Measurements from ENCODE around the gene GRID2.

The GRID2 gene

DNA sequence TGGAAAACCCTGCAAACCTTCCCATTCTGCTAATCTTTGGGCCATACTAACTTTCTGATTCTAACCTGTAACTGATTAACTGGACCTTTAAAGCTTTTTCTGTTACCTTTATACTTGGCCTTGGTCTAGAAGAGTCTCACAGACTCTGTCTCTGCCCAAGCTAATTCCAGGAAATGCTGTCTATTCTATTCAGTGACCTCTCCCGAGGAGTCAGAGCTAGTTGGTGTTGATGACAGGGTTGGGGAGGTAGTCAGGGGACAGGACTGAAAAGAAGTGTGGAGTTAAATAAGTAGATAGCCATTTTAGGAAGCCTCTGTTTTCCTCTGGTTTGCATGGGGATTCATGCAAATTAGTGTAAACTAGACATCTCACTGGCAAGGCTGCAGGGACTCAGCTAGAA is 429.5 kb downstream of the GRID2 start:
- DNase-seq (ENCODE audit: low spot score), result no peak

DNA sequence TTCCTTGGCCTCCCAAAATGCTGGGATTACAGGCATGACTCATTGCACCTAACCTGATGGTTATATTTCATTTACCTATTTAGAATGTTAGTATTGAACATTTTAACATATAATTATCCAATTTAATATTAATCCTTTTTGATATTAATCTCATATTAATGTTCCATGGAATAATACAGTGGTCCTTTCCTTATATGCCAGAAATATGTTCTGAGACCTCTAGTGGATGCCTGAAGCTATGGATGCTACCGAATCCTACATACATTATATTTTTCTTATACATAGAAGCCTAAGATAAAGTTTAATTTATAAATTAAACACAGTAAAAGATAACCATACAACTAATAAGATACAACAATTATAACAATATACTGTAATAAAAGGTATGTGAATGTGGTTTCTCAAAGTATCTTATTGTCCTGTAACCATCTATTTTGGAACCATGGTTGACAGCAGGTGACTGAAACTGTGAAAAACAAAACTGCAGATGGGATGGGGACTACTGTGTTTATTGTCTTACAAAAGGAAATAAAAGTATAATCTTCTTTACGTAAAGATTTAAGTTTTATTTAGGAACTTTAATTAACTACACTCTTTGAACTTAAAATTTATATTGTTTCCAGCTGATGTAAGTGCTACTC is 431.4 kb downstream of the GRID2 start:
- no peak for DNase-seq (ENCODE audit: low spot score)

DNA sequence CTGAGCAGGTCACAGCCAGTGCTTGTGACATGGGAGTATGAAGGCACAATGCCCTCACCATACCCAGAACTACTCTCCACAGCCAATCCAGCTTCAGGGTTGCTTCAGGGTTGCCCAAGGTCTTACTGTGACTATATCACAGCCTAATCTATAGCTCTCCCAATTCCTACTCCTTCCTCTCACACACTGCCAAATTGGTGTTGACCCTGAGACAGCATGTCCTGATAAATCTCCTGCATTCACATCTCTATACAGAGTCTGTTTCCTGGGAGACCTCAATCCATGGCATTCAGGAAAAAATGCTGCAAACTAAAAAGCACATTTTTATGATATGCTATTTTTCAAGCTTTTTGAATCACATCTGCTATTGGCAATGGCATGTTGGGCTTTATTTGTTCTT is 456.7 kb downstream of the GRID2 start:
- no peak for DNase-seq (ENCODE audit: low spot score)

DNA sequence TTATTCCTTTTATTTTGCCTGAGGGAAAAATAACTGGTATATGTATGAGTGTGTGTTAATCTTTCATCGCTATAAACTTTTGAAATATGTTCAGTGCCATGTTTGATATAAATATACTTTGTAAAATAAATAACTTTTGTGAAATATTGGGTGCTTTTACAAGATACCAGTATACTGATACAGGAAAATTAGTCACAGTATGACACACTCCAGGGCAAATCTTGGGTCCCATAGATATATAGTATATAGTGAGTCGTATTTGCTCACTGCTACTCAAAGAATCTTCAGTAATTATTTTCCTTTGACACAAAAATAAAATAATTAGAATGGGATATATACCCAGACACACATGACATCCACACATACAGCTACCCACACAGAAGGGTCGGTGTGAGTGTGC is 472.3 kb downstream of the GRID2 start:
- DNase-seq (ENCODE audit: low spot score), result no peak

DNA sequence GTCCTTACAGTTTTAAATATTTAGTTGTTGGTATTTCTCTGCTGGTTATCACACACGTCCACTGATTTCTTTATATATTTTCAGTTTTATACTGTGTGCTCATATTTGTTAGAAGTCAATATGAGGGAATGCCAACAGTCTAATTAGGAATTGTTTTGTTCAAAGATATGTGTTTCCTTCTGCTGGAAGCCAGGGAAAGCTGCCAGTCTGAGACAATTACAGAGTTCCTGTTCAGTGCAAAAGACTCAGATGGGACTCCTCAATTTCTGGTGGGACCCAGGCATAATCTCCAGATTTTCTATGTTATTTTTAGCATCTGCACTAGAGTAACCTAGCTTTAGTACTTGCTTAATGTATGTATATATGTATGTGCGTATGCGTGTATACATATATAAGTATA is 486.0 kb downstream of the GRID2 start:
- DNase-seq (ENCODE audit: low spot score), result no peak

DNA sequence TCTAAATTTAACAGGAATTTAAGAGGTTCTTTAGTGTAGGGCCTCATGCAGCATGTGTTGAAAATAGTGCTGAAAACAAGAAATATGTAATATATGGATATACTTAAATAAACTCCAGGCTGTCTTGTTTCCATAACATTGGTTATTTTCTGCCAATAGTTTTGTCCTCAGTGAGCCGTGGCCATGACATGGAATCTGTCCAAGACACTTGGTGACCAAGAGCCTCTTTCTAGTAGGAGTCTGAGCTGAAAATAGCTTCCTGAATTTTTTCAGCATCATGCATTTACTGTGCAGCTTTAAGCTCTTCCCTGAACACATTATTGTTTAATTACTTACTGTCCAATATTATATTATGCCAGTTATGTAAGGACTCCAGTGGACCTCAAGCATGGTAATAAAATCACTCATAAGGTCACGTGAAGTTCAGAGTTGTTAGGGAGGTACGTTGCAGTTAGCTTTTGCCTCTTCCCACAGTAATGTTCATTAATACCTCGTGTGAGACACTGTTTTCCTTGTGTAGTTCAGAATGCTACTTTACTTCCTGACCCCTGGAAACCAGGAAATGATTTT is 488.2 kb downstream of the GRID2 start:
- DNase-seq (ENCODE audit: low spot score), result no peak

DNA sequence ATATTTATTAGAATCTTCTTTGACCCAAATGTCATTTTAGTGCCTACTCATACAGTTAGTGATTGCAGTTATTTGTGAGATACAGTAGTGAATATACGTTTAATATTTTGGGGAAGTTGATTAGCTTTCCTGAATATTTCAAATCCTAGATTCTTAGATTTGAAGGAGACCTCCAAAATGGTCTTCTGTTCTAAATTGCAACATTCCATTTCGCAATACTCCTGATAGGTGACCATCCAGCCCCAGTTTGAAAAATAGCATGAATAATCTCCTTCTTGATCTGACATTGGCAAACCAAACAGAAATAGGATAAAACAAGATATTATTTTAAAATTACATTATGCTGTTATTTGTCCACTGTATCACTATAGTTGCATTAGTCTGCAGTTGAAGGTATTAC is 505.6 kb downstream of the GRID2 start:
- DNase-seq (ENCODE audit: low spot score), result no peak

DNA sequence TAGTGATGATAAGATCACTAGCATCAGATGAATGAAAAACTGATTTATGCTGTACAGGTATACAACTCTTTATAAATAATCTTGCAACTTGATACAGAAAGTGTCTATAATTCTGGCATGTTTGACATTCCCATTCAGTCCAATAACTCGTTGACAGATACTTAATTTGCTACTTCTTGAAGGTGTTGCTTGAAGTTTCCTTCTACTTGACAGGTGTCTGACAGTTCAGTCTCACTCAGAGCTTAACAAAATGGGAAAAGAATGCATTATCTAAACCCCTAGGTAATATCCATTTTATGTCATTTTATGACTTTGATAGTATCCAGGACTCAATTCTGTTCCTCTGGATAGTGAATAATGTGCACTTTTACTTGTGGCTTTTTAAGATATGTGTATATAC is 508.9 kb downstream of the GRID2 start:
- no peak for DNase-seq (ENCODE audit: low spot score)

DNA sequence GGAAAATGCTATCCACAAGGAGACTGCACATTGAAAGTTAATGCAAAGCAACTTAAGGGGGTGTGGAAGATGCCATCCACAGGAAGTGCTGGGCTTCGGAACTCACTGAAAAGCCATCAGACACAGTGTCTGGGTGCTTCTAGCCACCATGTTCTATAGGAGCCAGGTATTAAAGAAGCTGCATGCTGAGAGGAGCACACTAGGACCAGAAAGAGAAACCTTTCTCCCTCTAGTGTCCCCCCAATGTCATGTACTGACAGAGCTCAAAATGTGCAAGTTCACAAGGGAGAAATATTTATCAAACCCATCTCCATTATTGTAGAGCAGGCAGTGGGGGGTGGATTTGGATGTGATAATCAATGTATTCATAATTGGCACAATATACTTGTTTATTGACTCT is 510.9 kb downstream of the GRID2 start:
- no peak for DNase-seq (ENCODE audit: low spot score)

DNA sequence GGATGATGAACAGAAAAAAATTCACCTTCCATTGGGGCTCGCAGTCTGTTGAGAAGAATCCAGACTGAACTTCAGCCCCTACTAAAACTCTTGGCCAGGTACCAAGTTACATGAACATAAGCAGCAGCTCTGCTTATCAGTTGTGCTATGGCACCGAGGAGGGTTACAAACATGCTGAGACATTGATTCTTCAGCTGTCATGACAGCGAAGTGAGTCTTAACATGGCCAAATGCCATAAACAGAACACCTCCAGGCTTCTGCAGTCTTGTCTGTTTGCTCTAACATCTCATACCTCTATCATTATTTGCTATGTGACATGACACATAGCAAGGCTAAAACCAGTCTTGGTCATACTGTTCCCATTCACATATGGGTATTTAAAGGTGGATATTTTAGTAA is 521.5 kb downstream of the GRID2 start:
- DNase-seq (ENCODE audit: low spot score), result no peak

DNA sequence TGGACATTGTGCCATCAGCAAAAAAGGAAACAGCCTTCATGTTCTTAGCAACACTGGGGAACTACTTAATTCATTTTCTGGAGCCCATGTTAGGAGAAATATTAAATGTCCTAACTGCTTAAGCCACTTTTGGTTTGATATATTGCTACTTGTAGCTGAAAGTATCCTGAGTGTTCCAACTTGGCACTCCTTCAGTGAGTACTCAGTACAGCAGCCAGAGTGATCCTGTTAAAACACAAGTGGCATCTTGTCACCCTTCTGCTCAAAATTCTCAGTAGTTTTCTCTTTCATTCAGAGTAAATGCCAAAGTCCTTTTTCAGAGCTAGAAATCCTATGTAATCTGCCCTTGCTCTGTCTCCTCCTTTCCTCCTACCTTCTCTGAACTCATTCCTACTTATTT is 522.0 kb downstream of the GRID2 start:
- no peak for DNase-seq (ENCODE audit: low spot score)

DNA sequence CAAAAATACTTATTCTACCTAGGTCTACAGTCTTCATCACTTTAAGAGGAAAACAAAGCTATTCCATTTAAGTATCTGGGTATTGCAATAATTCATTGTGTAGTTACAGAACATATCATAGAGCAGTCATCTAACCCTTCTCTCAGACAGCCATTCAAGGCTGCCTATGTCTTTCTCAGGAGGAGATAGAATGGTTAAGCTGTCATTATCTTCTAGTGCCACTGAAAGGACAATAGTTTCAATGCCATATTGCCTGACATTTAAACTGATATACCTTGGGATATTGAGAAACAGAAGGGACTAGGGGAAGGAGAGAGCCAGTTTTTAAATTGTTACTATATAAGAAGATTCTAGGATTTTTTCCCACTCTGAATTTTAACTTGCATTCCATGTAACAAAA is 527.0 kb downstream of the GRID2 start:
- DNase-seq (ENCODE audit: low spot score), result no peak

DNA sequence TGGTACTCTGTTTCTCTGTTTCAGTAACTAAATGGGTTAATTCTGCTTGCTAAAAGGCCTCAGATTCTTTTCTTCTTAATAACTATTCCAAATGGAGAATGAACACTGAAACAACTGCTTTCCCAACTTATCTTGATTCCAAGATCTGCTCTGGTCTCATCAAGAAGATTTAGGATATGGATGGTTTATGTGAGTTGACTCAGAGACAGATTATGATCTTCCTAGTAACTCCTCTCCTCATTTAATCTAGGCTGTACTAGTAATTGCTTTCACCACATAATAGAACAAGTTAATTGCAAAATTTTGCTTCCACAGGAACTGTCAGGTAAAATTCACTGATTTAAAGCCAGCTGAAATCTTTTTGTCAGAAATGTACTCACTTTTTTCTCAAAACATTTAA is 537.1 kb downstream of the GRID2 start:
- no peak for DNase-seq (ENCODE audit: low spot score)

DNA sequence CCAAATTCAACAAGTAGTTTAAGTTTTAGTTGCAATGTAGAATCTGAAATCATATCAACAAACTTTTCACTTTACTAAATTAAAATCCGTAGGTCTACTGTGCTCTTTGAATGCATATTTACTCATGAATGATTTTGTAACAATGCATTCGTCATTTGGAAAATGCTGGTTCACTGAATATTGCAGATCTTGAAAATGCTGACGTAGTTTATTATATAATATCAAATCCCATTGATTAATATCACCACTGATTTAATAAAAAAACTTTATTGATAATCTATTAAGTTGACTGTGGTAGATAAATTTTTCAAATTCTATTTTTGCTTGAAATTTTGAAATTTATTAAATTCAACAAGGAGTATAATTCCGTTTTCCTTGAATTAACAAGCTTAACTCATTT is 540.0 kb downstream of the GRID2 start:
- no peak for DNase-seq (ENCODE audit: low spot score)

DNA sequence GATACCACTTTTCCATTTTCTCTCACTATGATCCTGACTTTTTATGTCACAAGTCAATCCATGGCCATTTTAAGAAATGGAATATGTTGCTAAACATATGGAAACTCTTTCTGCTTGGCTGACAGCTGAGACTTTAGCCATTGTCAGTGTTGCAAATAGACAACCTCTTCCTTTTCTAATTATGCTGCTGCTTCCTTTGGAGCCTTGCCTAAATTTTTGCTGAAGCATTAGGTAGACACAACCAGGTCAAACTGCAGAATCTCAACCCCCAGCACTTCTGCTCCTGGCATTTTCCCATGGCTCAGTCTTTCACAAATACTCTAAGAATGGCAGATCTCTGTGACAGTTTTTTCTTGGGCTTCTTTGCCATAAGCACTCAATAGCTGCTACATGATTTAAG is 543.3 kb downstream of the GRID2 start:
- no peak for DNase-seq (ENCODE audit: low spot score)

DNA sequence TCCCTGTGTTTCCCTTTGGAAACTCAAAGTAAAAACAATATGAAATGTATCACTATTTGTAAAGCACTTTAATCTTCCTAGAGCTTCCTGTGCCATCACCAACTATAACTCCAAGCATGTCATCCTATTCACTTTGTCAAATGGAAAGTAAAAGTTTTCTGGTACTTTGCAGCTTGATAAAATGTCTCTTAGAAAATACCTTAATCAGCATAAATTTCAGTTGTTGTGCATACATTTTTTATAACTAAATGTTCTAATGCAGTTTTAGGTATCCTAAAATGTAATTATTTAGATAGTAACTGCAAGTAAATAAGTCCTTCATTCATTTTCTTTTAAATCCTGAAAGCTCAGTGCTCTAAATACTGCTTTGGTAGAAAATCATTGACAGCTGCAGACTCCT is 558.7 kb downstream of the GRID2 start:
- no peak for DNase-seq (ENCODE audit: low spot score)

DNA sequence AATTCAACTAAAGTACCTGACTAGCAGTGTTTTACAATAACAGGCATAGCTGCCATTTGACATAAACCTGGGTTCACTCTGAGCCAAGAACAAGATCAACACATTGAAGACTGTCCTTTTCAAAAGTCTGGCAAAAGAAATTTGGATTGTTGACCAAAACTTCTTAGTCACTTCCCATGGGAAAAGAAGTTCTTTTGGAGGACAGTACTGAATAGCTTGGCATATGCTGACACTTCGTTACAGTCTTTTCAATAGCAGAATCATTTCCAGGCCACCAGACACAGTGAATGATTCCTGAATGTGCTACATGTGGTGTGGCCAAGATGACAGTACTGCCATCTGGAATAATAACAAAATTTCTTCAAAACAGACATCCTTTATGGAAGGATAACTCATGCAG is 560.3 kb downstream of the GRID2 start:
- no peak for DNase-seq (ENCODE audit: low spot score)

DNA sequence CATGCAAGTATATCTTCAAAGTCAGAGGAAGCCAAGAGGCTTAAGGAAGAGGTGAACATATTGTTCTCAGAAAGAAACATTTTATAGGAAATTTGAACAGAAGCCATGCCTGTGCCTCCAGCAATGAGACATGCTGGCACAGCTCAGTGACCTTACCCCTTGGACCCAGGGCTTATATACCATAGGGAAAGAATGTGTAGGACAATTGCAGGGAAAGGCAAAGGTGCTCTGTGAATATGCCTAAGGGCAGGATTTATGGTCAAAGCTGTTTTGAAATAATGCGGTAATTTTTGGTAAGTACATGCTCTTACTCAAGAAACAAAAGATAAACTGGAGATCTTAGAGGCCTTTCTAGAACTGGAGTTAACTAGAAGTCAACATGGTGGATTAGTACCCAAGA is 568.8 kb downstream of the GRID2 start:
- DNase-seq (ENCODE audit: low spot score), result no peak

DNA sequence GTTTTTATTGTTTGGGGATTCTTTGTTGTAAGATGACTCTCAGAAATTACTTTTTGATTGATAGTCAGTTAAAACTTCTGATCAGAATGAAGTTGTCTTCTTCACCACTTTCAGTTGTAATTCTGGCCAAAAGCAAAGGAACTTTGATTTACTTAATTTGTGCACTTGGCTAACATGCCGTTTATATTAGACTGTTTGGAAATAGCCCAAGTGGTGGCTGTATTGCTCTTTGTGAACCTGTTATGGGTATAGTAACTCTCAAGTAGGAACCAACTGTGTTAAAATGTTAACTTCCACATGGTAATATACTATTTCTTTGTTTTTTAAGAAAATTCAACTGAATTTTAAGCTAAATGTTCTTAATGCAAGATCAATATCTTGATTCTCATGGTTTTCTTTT is 581.9 kb downstream of the GRID2 start:
- DNase-seq (ENCODE audit: low spot score), result no peak

DNA sequence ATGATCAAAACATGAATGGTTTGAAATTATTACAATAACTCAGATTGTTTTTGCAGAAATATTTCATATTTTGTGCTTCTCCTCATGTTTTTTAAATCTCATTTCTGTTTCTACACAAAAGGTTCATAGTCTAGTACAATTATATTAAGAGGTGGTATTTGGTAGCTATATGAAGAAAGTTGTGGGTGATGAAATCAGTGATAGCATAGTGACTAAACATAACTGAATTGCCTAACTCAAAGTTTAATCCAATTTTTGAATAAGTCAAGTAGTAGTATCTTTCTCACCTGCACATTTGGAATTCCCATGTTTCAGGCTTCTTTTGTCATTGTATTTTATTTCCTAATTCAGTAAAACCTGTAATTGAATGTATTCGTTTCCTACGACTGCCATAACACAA is 648.7 kb downstream of the GRID2 start:
- no peak for DNase-seq (ENCODE audit: low spot score)

DNA sequence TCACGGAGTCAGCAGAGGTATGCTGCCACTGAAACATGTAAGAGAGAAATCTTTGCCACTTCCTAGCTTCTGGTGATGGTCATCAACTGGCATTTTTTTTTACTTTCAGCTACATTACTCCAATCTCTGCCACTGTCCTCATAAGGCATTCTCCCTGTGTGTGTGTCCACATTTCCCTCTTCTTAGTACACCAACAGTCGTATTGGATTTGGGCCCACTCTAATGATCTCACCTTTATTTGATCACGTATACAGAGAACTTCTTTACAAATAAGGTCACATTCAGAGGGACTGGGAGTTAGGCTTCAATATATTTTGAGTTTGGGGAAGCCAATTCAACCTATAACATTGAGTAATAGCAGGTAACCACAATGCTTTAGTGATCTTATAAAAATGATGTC is 649.1 kb downstream of the GRID2 start:
- no peak for DNase-seq (ENCODE audit: low spot score)

DNA sequence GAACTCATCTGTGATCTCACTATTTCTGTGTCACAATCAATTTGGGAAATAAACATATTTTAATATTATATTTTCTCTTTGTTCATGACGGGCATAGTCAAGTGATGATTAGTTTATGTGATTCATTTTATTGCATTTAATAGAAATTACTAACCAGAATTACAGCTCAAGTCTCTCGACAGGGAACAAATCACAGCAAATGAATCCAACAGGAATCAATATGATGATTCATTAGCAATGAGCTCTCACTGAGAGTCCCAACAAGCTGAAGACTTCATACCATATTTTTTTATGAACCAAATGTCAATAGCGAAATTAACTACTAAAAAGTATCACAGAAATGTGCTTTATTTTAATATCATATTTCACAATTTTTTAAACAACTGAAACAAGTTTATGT is 649.7 kb downstream of the GRID2 start:
- DNase-seq (ENCODE audit: low spot score), result no peak

DNA sequence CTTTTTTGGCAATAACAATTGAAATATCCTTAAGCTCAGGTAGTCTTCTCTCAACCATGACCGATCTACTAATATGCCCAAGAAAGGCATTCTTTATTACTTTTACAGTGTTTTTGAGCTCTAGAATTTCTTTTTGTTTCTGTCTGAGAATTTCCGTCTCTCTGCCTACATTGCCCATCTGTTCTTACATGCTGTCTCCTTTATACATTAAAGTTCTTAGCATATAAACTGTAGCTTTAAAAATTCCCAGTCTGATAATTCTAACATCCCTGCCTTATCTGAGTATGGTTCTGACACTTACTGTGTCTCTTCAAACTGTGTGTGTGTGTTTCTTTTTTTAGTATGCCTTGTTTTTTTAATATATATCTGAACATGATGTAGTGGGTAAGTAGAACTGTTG is 658.1 kb downstream of the GRID2 start:
- no peak for DNase-seq (ENCODE audit: low spot score)

DNA sequence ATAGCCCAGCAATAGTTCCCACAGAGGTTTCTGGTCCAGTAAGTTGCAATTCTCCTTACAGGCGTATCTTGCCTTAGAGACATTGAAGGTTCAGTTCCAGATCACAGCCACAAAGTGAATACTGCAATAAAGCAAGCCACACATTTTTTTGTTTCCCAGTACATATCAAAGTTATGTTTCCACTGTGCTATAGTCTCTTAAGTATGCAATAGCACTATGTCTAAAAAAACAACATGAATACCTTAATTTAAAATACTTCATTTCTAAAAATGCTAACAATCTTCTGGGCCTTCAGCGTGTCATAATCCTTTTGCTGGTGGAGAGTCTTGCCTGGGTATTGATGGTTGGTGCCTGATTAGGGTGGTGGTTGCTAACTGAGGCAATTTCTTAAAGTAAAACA is 659.1 kb downstream of the GRID2 start:
- DNase-seq (ENCODE audit: low spot score), result no peak

DNA sequence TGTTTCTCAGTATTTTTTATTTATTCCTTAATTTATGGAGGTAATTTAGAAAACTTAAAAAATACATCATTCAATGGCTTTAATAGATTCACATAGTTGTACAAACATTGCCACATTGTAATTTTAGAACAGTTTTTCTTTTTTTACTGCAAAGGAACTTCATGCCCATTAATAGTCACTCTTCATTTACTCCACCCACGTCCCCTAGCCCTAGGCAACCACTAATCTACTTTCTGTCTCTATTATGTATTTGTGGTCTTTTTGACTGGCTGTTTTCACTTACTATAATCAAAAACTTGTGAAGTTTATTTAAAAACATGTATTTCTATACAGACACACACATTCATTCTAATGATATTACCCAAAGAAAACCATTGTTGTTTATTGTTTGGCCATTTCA is 664.8 kb downstream of the GRID2 start:
- DNase-seq (ENCODE audit: low spot score), result no peak
